ENCODE results near the gene ULK2. TPM values are rescaled to one million over a fixed set of nuclear protein-coding genes. Genes with fewer than 3 reads are reported as not detected.

The ULK2 gene
- total RNA-seq, 1 donor: 22.1 TPM

DNA sequence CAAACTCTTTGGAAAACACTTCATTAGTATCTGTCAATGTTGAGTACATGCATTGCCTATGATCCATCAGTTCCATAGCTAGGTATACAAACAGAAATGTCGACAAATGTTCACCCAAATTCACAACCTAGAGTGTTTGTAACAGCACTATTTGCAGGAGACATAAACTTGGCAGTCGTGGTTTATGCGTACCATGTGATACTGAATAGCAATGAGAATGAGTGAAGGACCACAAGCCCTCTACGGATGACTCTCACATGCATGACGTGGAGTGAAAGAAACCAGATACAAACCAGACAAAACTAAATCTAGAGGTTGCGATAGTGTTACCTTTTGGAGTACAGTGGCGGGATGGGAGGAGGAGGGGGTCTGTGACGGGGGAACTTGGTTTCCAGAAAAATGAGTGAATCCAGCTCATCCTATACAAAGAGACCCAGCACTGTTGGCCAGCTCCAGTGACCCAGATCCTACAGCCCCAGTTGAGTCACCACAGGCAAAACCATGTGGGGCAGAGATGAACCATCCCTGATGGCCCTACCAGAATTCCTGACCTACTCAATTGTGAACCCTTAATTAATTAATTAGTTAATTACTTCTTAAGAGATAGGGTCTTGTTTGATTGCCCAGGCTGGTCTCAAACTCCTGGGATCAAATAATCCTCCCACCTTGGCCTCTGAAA lies 15.9 kb upstream of the ULK2 start:
- TF ChIP-seq CTCF (IDR thresholded peaks at IDR 0.05; ENCODE audit: insufficient read depth, low read length): no peak
- no peak overlapping the region for H3K4me3 ChIP-seq (ENCODE audit: low read depth, low read length)
- peak; percentile 44 for DNase-seq (ENCODE audit: low read depth)

- no peak overlapping the region for H3K4me3 ChIP-seq (ENCODE audit: low read depth, low read length)
Observed at GRCh38 chr17:19880393-19880792, 12.7 kb upstream of the ULK2 start.

GRCh38 chr17:19877364-19877945 lies 9.7 kb upstream of the ULK2 start:
- no peak overlapping the region for H3K4me3 ChIP-seq (ENCODE audit: low read depth, low read length)
- TF ChIP-seq CTCF (IDR thresholded peaks at IDR 0.05; ENCODE audit: insufficient read depth, low read length): no peak
- DNase-seq (ENCODE audit: low read depth): no peak

More at GRCh38 chr17:19880393-19880792, 12.7 kb upstream of the ULK2 start:
- TF ChIP-seq CTCF (IDR thresholded peaks at IDR 0.05; ENCODE audit: insufficient read depth, low read length): no peak
- DNase-seq (ENCODE audit: low read depth): no peak

- no peak overlapping the region for H3K4me3 ChIP-seq (ENCODE audit: low read depth, low read length)
- TF ChIP-seq CTCF (IDR thresholded peaks at IDR 0.05; ENCODE audit: insufficient read depth, low read length): no peak
- no peak for DNase-seq (ENCODE audit: low read depth)
Observed at GRCh38 chr17:19876529-19877161, 8.9 kb upstream of the ULK2 start.

DNA sequence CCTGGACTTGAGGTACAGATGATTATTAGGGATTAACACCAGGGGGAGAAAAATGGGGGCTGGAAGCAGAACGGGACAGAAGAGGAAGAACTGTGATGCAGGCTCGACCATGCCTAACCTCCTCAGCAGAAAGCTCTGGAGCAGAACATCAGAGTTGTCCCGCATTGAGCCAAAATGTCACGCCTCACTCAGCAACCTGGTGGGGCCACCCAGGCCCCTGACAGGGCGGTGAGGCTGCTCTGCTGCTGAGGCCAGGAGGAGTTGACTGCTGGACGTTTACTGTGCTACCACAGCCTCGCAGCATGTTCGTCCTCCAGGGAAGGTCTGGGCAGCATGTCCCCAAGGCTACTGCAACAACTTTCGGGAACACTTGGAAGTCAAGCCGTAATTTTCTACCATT lies 6.5 kb upstream of the ULK2 start:
- TF ChIP-seq CTCF (IDR thresholded peaks at IDR 0.05; ENCODE audit: insufficient read depth, low read length): no peak
- H3K4me3 ChIP-seq (ENCODE audit: low read depth, low read length): no peak overlapping the region
- DNase-seq (ENCODE audit: low read depth): no peak

GRCh38 chr17:19873346-19873745 lies 5.6 kb upstream of the ULK2 start:
- DNase-seq (ENCODE audit: low read depth): no peak
- no peak for TF ChIP-seq CTCF (IDR thresholded peaks at IDR 0.05; ENCODE audit: insufficient read depth, low read length)
- no peak overlapping the region for H3K4me3 ChIP-seq (ENCODE audit: low read depth, low read length)
